OCI-M2 (cell line): Measurements from ENCODE around the gene PTEN.
"Not testable (repeated sequence)": the region's sequence is repeated elsewhere in the genome, so short reads cannot be mapped to it uniquely, and the experiment has no call there.

ENCODE experiments used
- DNase-seq: peaks from one replicate; lab custom pipeline; 2025; ENCODE audit not compliant: unreplicated experiment; lab: John Stamatoyannopoulos, UW

Gene PTEN

GRCh38 chr10:87845624-87845998 lies 17.8 kb upstream of the PTEN start:
- no peak for DNase-seq

DNA sequence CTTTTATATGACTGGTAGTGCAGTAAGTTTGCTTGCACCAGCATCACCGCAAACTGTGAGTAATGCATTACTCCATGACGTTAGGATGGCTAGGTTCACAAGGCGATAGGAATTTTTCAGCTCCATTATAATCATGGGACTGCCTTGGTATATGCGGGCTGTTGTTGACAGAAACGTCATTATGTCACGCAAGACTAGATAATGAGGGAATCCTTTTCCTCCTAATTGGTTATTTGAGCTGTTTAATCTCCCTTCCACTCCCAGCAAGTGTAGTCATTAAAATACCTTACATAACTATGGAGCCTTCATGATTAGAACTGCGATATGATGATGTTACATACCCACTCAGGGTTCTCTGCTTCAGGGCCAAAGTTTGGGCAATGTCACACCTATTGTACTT lies 17.4 kb upstream of the PTEN start:
- no peak for DNase-seq

GRCh38 chr10:87846711-87847110 lies 16.7 kb upstream of the PTEN start:
- DNase-seq, result not testable (repeated sequence)

DNA sequence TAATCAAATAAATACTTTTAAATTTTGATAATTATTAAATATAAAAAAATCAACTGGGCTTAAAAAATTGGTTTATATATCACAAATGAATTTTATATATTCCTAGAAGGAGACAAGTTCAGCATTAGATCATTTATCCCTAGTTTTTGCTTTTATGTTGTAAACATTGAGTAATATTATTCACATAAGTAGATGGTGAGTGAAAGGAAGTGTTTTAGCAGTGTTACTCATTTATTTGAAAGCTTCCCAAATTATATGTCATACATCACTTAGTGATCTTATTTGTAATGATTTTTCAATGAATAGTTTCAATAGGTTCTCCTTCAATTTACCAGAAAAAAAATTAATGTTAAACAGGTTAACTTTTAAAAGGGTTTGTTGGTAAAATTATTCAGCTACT lies 15.9 kb upstream of the PTEN start:
- DNase-seq, result no peak

- no peak for DNase-seq
Measured at GRCh38 chr10:87849001-87849400, 14.4 kb upstream of the PTEN start.

DNA sequence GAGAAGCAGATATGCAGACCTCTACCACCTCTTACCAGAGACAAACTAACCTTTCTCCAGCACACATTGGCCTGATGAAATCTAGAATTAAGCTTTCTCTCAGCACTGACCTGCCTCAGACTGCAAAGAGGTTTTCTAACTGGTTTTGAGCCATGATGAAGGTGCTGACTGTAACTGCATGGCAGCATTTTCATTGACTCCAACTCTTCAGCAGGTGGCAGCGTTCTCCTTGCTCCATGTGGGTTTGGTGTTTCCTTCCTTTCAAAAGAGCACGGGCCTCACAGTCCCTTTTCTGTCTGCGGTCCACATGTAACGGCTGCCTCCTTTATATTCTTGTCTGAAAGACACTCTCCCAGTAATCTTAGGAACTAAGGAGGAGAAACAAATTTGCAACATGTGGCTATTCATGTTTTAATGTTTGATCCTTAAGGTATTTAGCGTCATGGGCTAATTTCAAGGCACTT lies 12.7 kb upstream of the PTEN start:
- DNase-seq, result no peak

GRCh38 chr10:87852089-87852488 lies 11.3 kb upstream of the PTEN start:
- DNase-seq, result no peak

GRCh38 chr10:87855247-87855646 lies 8.2 kb upstream of the PTEN start:
- DNase-seq, result not testable (repeated sequence)

DNA sequence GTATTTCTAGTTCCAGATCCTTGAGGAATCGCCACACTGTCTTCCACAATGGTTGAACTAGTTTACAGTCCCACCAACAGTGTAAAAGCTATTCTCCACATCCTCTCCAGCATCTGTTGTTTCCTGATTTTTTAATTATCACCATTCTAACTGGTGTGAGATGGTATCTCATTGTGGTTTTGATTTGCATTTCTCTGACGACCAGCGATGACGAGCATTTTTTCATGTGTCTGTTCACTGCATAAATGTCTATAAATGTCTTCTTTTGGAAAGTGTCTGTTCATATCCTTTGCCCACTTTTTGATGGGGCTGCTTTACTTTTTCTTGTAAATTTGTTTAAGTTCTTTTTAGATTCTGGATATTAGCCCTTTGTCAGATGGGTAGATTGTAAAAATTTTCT lies 7.8 kb upstream of the PTEN start:
- not testable (repeated sequence) for DNase-seq

- no peak for DNase-seq
Measured at GRCh38 chr10:87860156-87860795, 3.1 kb upstream of the PTEN start.

- DNase-seq, result no peak
Measured at GRCh38 chr10:87860816-87861403, 2.5 kb upstream of the PTEN start.

- DNase-seq, result no peak
Measured at GRCh38 chr10:87861566-87861952, 1.9 kb upstream of the PTEN start.

GRCh38 chr10:87861953-87862678 lies 1.3 kb upstream of the PTEN start:
- DNase-seq, result peak; percentile 69

GRCh38 chr10:87862679-87863052 lies 759 bp upstream of the PTEN start:
- no peak for DNase-seq

DNA sequence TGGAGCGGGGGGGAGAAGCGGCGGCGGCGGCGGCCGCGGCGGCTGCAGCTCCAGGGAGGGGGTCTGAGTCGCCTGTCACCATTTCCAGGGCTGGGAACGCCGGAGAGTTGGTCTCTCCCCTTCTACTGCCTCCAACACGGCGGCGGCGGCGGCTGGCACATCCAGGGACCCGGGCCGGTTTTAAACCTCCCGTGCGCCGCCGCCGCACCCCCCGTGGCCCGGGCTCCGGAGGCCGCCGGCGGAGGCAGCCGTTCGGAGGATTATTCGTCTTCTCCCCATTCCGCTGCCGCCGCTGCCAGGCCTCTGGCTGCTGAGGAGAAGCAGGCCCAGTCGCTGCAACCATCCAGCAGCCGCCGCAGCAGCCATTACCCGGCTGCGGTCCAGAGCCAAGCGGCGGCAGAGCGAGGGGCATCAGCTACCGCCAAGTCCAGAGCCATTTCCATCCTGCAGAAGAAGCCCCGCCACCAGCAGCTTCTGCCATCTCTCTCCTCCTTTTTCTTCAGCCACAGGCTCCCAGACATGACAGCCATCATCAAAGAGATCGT lies 598 bp downstream of the PTEN start:
- not testable (repeated sequence) for DNase-seq

GRCh38 chr10:87864496-87865059 lies 1.2 kb downstream of the PTEN start:
- DNase-seq, result no peak

DNA sequence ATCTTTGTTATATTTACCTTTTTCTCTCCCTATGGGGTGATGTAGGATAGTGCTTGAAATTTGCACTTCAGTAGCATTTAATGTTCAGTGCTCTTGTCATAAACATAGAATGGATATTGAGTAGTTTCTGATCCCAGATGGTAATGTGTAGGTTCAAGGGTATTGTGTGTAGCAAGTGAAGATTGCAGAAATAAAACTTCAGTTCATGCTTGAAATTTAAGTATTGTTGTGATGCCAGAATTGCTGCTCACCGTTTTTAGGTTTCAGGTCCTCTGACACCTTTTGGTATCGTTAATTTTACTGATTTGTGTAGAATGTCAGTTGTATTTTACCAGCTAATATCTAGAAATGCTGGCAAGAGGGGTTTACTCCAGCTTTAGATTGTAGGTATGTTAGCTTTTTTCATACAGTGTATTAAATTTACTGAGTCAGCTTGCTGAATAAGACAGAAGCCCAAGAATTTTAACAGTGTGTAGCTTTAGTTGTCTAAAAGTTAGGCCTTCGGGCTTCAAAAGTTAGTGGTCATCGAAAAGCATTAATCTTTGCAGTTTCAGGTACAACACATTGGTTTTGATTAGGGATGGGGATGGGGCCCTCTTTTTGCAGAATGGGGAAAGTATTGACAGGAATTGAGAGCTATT lies 1.9 kb downstream of the PTEN start:
- no peak for DNase-seq

- DNase-seq, result no peak
Measured at GRCh38 chr10:87866412-87866974, 3.1 kb downstream of the PTEN start.

DNA sequence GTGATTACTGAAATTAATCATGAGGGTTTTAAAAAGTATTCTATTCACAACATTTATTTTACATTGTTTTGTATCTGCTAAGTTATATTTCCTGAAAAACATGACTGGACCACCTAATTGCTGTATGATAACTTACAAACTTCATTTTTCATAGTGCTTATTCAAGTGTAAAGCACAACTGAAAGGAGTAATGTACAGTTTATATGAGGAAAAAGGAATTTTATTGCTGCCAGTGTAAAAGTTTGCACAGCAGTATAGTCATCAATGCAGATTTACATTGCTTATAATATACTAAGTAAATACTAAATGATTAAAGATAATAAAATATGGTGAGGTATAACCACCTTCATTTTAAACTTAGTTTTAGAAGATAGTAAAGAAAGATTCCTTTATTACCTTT lies 4.0 kb downstream of the PTEN start:
- no peak for DNase-seq

DNA sequence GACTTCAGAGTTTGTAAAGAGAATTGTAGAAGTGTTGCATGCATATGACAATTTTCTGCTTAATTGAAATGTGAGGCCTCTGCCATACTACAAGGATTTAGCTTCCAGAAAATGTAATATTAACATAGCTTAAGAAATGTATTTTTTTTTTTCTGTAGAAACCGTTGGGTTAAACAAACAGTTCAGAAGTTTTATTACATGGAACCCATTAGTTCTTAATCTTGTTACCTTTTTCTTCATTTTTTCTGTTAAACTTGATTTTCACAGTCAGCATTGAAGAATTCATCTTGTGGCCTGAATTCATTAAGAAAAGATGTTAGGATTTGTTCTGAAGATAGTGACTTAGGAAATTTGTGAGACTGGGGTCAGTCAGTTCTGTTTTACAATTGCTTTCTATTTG lies 4.9 kb downstream of the PTEN start:
- DNase-seq, result no peak

DNA sequence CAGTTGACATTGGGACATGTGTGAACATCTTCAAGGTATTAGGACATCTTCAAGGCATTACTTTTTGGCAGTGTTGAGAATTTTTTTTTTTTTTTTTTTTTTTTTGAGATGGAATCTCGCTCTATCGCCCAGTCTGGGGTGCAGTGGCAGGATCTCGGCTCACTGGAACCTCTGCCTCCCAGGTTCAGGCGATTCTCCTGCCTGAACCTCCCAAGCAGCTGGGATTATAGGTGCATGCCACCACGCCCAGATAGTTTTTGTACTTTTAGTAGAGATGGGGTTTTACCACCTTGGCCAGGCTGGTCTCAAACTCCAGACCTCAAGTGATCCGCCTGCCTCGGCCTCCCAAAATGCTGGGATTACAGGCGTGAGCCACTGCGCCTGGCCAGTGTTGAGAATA lies 5.7 kb downstream of the PTEN start:
- not testable (repeated sequence) for DNase-seq
